Skeletal muscle satellite cell (primary cell): ENCODE measurements around the gene FAM20C.

Source experiments
- H3K27me3 ChIP-seq: 2 replicates; pipeline ENCODE4 v1.7.0; 2013; ENCODE audit warnings: low read length; ENCODE audit not compliant: control insufficient read depth, insufficient read depth
- H3K36me3 ChIP-seq: 2 replicates; pipeline ENCODE4 v1.7.0; 2013; ENCODE audit warnings: mild to moderate bottlenecking, control low read depth, low read length; ENCODE audit not compliant: insufficient read depth
- H3K4me1 ChIP-seq: 2 replicates; pipeline ENCODE4 v1.7.0; 2013; ENCODE audit warnings: low read length; ENCODE audit not compliant: control insufficient read depth, insufficient read depth
- H3K4me2 ChIP-seq: 2 replicates; pipeline ENCODE4 v1.7.0; 2013; ENCODE audit warnings: mild to moderate bottlenecking, low read length
- H3K4me3 ChIP-seq: 2 replicates; pipeline ENCODE4 v1.7.0; 2013; ENCODE audit warnings: low read length
- H3K9ac ChIP-seq: 2 replicates; pipeline ENCODE4 v1.7.0; 2013; ENCODE audit warnings: mild to moderate bottlenecking, low read depth, low read length, moderate library complexity
- H3K9me3 ChIP-seq: replicated peaks from 2 replicates; pipeline ENCODE4 v1.7.0; 2013; ENCODE audit warnings: mild to moderate bottlenecking, control low read depth, low read length

Gene FAM20C

GRCh38 chr7:190196-190595 lies 2.2 kb upstream of the FAM20C start:
- Histone ChIP-seq H3K4me1 (peaks cover 18% of the 10 kb centered on the region), H3K4me2 (no peak overlapping the region), H3K4me3 (no peak overlapping the region), H3K9ac (no peak overlapping the region), H3K27me3 (peaks cover 11% of the 10 kb centered on the region), H3K36me3 (peaks cover under 1% of the 10 kb centered on the region), H3K9me3 (no peaks in the 10 kb centered on the region)

GRCh38 chr7:191105-191980 lies 1.0 kb upstream of the FAM20C start:
- H3K4me1 ChIP-seq = peaks cover 29% of the 10 kb centered on the region
- H3K4me3 ChIP-seq = peak overlapping the region; percentile 87
- no peak overlapping the region for H3K9ac ChIP-seq
- H3K4me2 ChIP-seq = peak overlapping the region; percentile 81
- H3K9me3 ChIP-seq = no peaks in the 10 kb centered on the region
- H3K36me3 ChIP-seq = peaks cover 12% of the 10 kb centered on the region
- H3K27me3 ChIP-seq = peaks cover 11% of the 10 kb centered on the region

- peaks cover 28% of the 10 kb centered on the region for H3K36me3 ChIP-seq
- peak overlapping the region; percentile 87 for H3K4me3 ChIP-seq
- peaks cover 35% of the 10 kb centered on the region for H3K4me1 ChIP-seq
- no peaks in the 10 kb centered on the region for H3K9me3 ChIP-seq
- H3K9ac ChIP-seq = peak overlapping the region; percentile 81
- H3K4me2 ChIP-seq = peak overlapping the region; percentile 85
- H3K27me3 ChIP-seq = peaks cover 3% of the 10 kb centered on the region
Observed at GRCh38 chr7:192701-193480, 520 bp downstream of the FAM20C start.

GRCh38 chr7:193481-194251 lies 1.3 kb downstream of the FAM20C start:
- Histone ChIP-seq H3K36me3 (peaks cover 36% of the 10 kb centered on the region), H3K4me3 (peak overlapping the region; percentile 87), H3K4me1 (peaks cover 35% of the 10 kb centered on the region), H3K9me3 (no peaks in the 10 kb centered on the region), H3K4me2 (peak overlapping the region; percentile 85), H3K27me3 (no peaks in the 10 kb centered on the region), H3K9ac (peak overlapping the region; percentile 81)

GRCh38 chr7:194252-195009 lies 2.1 kb downstream of the FAM20C start:
- Histone ChIP-seq H3K4me2 (peak overlapping the region; percentile 85), H3K4me1 (peaks cover 35% of the 10 kb centered on the region), H3K9me3 (no peaks in the 10 kb centered on the region), H3K4me3 (peak overlapping the region; percentile 87), H3K36me3 (peaks cover 43% of the 10 kb centered on the region), H3K27me3 (no peaks in the 10 kb centered on the region), H3K9ac (peak overlapping the region; percentile 81)

- Histone ChIP-seq H3K9me3 (no peaks in the 10 kb centered on the region), H3K4me2 (peak overlapping the region; percentile 85), H3K36me3 (peaks cover 49% of the 10 kb centered on the region), H3K4me3 (peak overlapping the region; percentile 87), H3K27me3 (no peaks in the 10 kb centered on the region), H3K9ac (peak overlapping the region; percentile 81), H3K4me1 (peaks cover 35% of the 10 kb centered on the region)
Observed at GRCh38 chr7:195010-195829, 2.8 kb downstream of the FAM20C start.

- H3K4me2 ChIP-seq = peak overlapping the region; percentile 85
- H3K4me1 ChIP-seq = peaks cover 32% of the 10 kb centered on the region
- H3K36me3 ChIP-seq = peaks cover 55% of the 10 kb centered on the region
- H3K9ac ChIP-seq = no peak overlapping the region
- no peaks in the 10 kb centered on the region for H3K9me3 ChIP-seq
- H3K4me3 ChIP-seq = peak overlapping the region; percentile 87
- H3K27me3 ChIP-seq = no peaks in the 10 kb centered on the region
Observed at GRCh38 chr7:195830-196128, 3.4 kb downstream of the FAM20C start.

GRCh38 chr7:196283-196682 lies 3.9 kb downstream of the FAM20C start:
- Histone ChIP-seq H3K9ac (no peak overlapping the region), H3K4me2 (no peak overlapping the region), H3K4me1 (peaks cover 27% of the 10 kb centered on the region), H3K27me3 (no peaks in the 10 kb centered on the region), H3K9me3 (no peaks in the 10 kb centered on the region), H3K4me3 (peak overlapping the region; percentile 87), H3K36me3 (peaks cover 59% of the 10 kb centered on the region)

GRCh38 chr7:196778-197321 lies 4.5 kb downstream of the FAM20C start:
- no peaks in the 10 kb centered on the region for H3K27me3 ChIP-seq
- no peak overlapping the region for H3K4me3 ChIP-seq
- H3K9me3 ChIP-seq = no peaks in the 10 kb centered on the region
- H3K4me1 ChIP-seq = peaks cover 23% of the 10 kb centered on the region
- H3K9ac ChIP-seq = no peak overlapping the region
- H3K36me3 ChIP-seq = peaks cover 63% of the 10 kb centered on the region
- no peak overlapping the region for H3K4me2 ChIP-seq
